HL-60 (cell line): ENCODE data around the gene ATG4A.

Source experiments
- DNase-seq, 2 experiments: peaks; one replicate each; pipeline ENCODE4 v3.0.0-alpha.2; 2010 to 2020; ENCODE audit warnings: low read depth in 1 of 2, low spot score in 1 of 2
- H3K27ac ChIP-seq: fragments of 250-450 bp; sonication (Bioruptor Pico); replicated peaks from 2 replicates; pipeline ENCODE4 v1.5.1; 2020; ENCODE audit warnings: mild to moderate bottlenecking, moderate library complexity
- H3K27me3 ChIP-seq: fragments of 250-450 bp; sonication (Bioruptor Pico); 2 replicates; pipeline ENCODE4 v1.5.1; 2021; ENCODE audit warnings: mild to moderate bottlenecking, moderate library complexity; ENCODE audit not compliant: insufficient read depth, poor library complexity, severe bottlenecking
- H3K4me3 ChIP-seq: replicated peaks from 2 replicates; pipeline ENCODE4 v1.5.1; 2011; ENCODE audit warnings: mild to moderate bottlenecking, control low read depth, low read length; ENCODE audit not compliant: insufficient read depth
- CTCF ChIP-seq: IDR thresholded peaks from one replicate; pipeline ENCODE4 v1.5.1; 2011; ENCODE audit warnings: low read length, control low read depth, inconsistent platforms; ENCODE audit not compliant: insufficient read depth
- GABPA ChIP-seq: IDR thresholded peaks from 2 replicates; pipeline ENCODE4 v1.6.1; 2012; ENCODE audit warnings: low read depth
- POLR2AphosphoS5 ChIP-seq: IDR thresholded peaks from 2 replicates; pipeline ENCODE4 v1.6.1; 2012; ENCODE audit warnings: low read depth
- REST ChIP-seq: IDR thresholded peaks from 2 replicates; pipeline ENCODE4 v1.6.1; 2012; ENCODE audit warnings: low read depth; ENCODE audit not compliant: insufficient replicate concordance
- SPI1 ChIP-seq: IDR thresholded peaks from 2 replicates; pipeline ENCODE4 v1.6.1; 2012; ENCODE audit warnings: low read depth, mild to moderate bottlenecking, borderline replicate concordance
- long read RNA-seq: library from polyadenylated mRNA; unstranded; transcript quantifications from one replicate; pipeline ENCODE4 v2.0.0, GENCODE V29; 2020

Gene ATG4A
- long read RNA-seq, transcript ATG4A-203 (13 exons, 2,315 nt): major isoform, 97 of 124 reads
- long read RNA-seq, partial matches to known transcripts: 10 of 124 reads
- long read RNA-seq, other reads (novel, unspliced or antisense): 13 of 124 reads

GRCh38 chrX:108091264-108091877 is at the start of gene ATG4A, which contains the start of gene PSMD10:
Gene ATG4A, plus strand, starts transcription at chrX:108091778. Its CDS starts 49 bp downstream, at chrX:108091827.
Gene PSMD10, minus strand, starts transcription at chrX:108091542. Its CDS starts 22 bp downstream, at chrX:108091520.
- H3K4me3 ChIP-seq: peak within 1 kb of the TSS; percentile 60

DNA sequence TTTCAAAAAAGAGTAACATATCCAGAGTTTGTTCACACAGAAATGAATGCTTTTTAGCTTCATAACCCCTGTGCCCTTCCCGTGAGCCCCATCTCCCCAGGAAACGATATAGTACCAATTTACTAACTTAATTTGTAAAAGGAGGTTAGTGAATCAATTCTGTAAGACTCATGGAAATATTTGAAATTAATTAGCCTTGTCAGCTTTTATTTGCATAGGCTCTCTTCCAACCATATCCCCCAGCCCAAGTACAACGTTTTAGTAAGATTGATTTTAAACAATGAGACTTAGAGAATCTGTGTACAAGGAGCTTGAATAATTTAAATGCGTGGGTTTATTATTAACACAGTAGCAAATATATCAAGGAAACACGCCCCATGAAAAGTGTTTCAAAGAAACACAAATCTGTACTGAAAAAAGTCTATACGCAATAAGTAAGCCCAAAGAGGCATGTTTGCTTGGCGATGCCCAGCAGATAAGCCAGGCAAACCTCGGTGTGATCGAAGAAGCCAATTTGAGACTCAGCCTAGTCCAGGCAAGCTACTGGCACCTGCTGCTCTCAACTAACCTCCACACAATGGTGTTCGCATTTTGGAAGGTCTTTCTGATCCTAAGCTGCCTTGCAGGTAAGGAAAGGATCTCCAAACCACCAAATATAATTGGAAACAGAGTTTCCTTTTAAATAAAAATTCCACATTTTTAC is 46.9 kb upstream of the ATG4A start, which contains the start of gene VSIG1:
VSIG1 (plus strand) TSS at position 512 of the 703 bp plus-strand sequence; CDS start at position 578, 66 bp downstream.
- TF ChIP-seq REST (no peak), SPI1 (no peak), GABPA (no peak), CTCF (no peak), POLR2AphosphoS5 (no peak)
- DNase-seq: no peak

More at GRCh38 chrX:108091264-108091877, at the start of gene ATG4A, which contains the start of gene PSMD10:
- peak; percentile 16; the same call in 1 of the 2 replicates for TF ChIP-seq SPI1
- TF ChIP-seq REST: no peak
- TF ChIP-seq GABPA: peak; percentile 64
- peak; percentile 55; the same call in 1 of the 2 replicates for TF ChIP-seq POLR2AphosphoS5
- Histone ChIP-seq H3K27me3 (no peaks in the 10 kb centered on the region), H3K27ac (peak within 1 kb of the TSS; percentile 78)
- DNase-seq: peak; percentile 70 to 94

DNA sequence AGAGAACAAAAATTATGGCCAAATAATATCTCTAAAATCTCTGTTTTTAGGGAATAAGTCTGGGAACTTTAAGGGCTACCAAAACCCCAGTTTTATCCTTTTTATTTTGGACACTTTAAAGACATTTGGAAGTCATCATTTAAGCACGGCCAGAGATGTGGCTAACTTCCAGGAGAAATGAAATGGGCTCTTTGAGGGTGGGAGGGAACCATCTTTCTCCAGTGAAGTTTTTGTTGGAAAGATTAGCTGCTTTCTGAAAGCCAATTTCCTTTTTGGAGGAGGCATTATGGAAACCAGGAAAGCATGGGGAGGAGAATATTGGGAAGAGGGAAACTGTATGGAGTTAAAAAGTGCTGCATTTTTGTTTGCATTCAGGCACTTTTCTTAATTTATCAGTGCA is 41.9 kb upstream of the ATG4A start:
- no peak for DNase-seq
- no peak overlapping the region for H3K4me3 ChIP-seq
- TF ChIP-seq POLR2AphosphoS5 (no peak), SPI1 (no peak), CTCF (no peak), REST (no peak), GABPA (no peak)
- H3K27ac ChIP-seq: no peak overlapping the region
- no peaks in the 10 kb centered on the region for H3K27me3 ChIP-seq

More for the DNA sequence above, 46.9 kb upstream of the ATG4A start, which contains the start of gene VSIG1:
- Histone ChIP-seq H3K4me3 (no peak within 1 kb of the TSS), H3K27me3 (peaks cover 2% of the 10 kb centered on the region), H3K27ac (no peak within 1 kb of the TSS)
